Measurements from ENCODE around the gene SEMA6A.

Gene SEMA6A

DNA sequence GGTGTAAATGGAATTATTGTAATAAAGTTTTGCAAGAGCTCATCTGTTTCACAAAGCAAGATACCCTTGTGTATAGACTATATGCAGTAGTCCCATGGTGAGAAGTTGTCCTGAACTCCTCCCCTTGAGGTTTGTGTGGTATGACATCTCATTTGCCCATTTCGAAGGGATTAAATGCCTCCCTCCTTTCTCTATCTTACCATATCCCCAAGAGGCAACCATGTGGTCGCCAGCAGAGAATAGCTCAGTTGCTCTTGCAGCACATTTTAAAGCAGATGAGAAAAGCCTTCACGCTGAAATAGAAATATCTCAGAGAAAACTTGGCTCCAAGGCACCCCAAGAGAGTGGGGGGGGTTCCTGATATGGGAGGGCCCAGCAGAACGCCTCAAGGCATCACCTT lies 4.6 kb downstream of the SEMA6A start:
- H3K27me3 ChIP-seq (ENCODE audit: insufficient read depth, low read depth), result 0 out of 2 replicates have a peak, but pooled peaks cover 8% of the 10 kb centered on the region
- no peaks in the 10 kb centered on the region for H3K79me2 ChIP-seq (ENCODE audit: insufficient read depth, low read depth)
- H3K4me2 ChIP-seq, result no peak overlapping the region
- TF ChIP-seq, protein P1, sequence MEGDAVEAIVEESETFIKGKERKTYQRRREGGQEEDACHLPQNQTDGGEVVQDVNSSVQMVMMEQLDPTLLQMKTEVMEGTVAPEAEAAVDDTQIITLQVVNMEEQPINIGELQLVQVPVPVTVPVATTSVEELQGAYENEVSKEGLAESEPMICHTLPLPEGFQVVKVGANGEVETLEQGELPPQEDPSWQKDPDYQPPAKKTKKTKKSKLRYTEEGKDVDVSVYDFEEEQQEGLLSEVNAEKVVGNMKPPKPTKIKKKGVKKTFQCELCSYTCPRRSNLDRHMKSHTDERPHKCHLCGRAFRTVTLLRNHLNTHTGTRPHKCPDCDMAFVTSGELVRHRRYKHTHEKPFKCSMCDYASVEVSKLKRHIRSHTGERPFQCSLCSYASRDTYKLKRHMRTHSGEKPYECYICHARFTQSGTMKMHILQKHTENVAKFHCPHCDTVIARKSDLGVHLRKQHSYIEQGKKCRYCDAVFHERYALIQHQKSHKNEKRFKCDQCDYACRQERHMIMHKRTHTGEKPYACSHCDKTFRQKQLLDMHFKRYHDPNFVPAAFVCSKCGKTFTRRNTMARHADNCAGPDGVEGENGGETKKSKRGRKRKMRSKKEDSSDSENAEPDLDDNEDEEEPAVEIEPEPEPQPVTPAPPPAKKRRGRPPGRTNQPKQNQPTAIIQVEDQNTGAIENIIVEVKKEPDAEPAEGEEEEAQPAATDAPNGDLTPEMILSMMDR (conservative IDR thresholded peaks at IDR 0.05; ENCODE audit: low read depth, low read length), result no peak
- no peak overlapping the region for H2AFZ ChIP-seq (ENCODE audit: low read depth)
- H4K20me1 ChIP-seq (ENCODE audit: insufficient read depth), result no peaks in the 10 kb centered on the region
- H3K36me3 ChIP-seq (ENCODE audit: insufficient read depth), result no peaks in the 10 kb centered on the region
- no peaks in the 10 kb centered on the region for H3K4me1 ChIP-seq (ENCODE audit: low read depth, poor library complexity, severe bottlenecking)
- H3K9ac ChIP-seq, result no peak overlapping the region
- no peak overlapping the region for H3K27ac ChIP-seq
- no peak overlapping the region for H3K4me3 ChIP-seq (IDR thresholded peaks at IDR 0.05; ENCODE audit: insufficient read depth, low read depth, low read length)

DNA sequence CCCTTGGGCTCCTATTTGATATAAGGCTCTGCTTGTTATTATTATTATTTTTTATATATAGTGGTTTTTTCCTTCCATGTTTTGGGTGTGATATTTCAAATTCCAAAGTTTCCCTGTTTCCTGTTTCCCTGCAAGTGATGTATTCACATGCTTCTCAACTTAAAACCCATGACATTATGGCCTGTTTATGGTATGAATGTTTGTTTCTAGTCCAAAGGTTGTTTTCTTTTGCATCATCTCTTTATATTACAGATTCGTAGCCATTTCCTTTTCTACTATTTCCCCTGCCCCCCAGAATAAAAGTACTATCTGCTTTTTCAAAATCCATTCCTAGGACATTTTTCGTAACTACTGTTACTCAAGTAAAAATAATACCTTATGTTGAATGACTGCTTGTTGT lies 7.5 kb downstream of the SEMA6A start:
- H3K36me3 ChIP-seq (ENCODE audit: insufficient read depth), result no peaks in the 10 kb centered on the region
- H3K9ac ChIP-seq, result no peak overlapping the region
- H3K27ac ChIP-seq, result no peak overlapping the region
- H2AFZ ChIP-seq (ENCODE audit: low read depth), result no peak overlapping the region
- H3K4me3 ChIP-seq (IDR thresholded peaks at IDR 0.05; ENCODE audit: insufficient read depth, low read depth, low read length), result no peak overlapping the region
- no peak overlapping the region for H3K4me2 ChIP-seq
- no peaks in the 10 kb centered on the region for H3K27me3 ChIP-seq (ENCODE audit: insufficient read depth, low read depth)
- no peaks in the 10 kb centered on the region for H4K20me1 ChIP-seq (ENCODE audit: insufficient read depth)
- H3K79me2 ChIP-seq (ENCODE audit: insufficient read depth, low read depth), result no peaks in the 10 kb centered on the region
- H3K4me1 ChIP-seq (ENCODE audit: low read depth, poor library complexity, severe bottlenecking), result no peaks in the 10 kb centered on the region
- TF ChIP-seq, protein P1 (conservative IDR thresholded peaks at IDR 0.05; ENCODE audit: low read depth, low read length), result no peak

DNA sequence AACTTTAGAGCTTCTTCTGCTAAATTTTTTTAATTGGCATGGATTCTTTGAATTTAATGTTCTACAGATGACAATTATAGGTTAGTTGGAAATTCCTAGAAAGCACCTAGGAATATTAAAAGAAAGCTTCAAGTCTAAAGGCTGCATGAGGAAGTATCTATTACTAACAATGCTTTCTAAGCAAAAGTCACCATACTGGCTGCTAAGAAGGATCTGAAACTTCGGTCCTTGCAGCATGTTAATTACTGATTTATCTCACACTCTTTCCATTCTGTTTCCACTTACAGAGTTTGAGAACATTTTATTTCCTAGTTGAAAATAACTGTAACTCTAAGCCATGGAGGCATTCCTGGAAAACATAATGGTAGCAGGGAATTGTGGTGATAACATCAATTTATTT lies 8.4 kb downstream of the SEMA6A start:
- Histone ChIP-seq H3K27me3 (ENCODE audit: insufficient read depth, low read depth) (no peaks in the 10 kb centered on the region), H3K36me3 (ENCODE audit: insufficient read depth) (no peaks in the 10 kb centered on the region), H3K4me1 (ENCODE audit: low read depth, poor library complexity, severe bottlenecking) (no peaks in the 10 kb centered on the region), H3K4me2 (no peak overlapping the region), H4K20me1 (ENCODE audit: insufficient read depth) (no peaks in the 10 kb centered on the region), H2AFZ (ENCODE audit: low read depth) (no peak overlapping the region), H3K9ac (no peak overlapping the region), H3K79me2 (ENCODE audit: insufficient read depth, low read depth) (no peaks in the 10 kb centered on the region), H3K4me3 (IDR thresholded peaks at IDR 0.05; ENCODE audit: insufficient read depth, low read depth, low read length) (no peak overlapping the region), H3K27ac (no peak overlapping the region)
- TF ChIP-seq, protein P1 (conservative IDR thresholded peaks at IDR 0.05; ENCODE audit: low read depth, low read length), result no peak

DNA sequence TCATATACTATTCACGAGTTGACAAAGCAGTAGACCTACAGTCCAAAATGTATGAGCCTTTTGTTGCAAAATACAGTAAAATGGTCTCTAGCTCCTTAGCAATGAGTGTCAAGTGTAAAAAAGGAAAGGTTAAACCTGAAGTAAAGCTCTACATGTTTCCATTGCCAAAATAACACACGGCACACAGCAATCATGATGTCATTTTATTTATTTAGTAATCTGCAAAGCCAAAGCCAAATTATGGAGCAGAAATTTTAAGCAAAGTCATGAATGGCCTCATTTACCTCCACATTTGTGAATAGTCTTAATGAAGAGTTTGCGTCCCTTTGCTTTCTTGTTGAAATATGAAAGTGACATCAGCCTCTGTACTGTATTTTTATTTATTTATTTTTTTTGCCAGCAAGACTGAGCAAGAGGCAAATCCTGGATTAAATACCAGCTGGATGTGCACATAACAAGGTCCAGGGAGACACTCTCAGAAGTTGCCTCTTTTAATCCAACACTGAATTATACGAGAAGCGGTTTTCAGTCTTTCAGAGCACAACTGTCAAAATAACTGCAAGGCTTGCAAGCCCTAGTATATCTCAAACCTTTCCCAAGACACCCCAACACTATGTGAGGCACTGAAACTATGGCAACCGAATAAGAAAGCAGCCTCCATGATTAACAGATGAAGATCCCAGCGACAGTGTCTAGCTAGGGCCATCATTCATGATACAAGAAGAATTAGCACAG lies 9.7 kb downstream of the SEMA6A start:
- Histone ChIP-seq H4K20me1 (ENCODE audit: insufficient read depth) (no peaks in the 10 kb centered on the region), H2AFZ (ENCODE audit: low read depth) (no peak overlapping the region), H3K27me3 (ENCODE audit: insufficient read depth, low read depth) (no peaks in the 10 kb centered on the region), H3K4me3 (IDR thresholded peaks at IDR 0.05; ENCODE audit: insufficient read depth, low read depth, low read length) (no peak overlapping the region), H3K79me2 (ENCODE audit: insufficient read depth, low read depth) (no peaks in the 10 kb centered on the region), H3K36me3 (ENCODE audit: insufficient read depth) (no peaks in the 10 kb centered on the region), H3K4me1 (ENCODE audit: low read depth, poor library complexity, severe bottlenecking) (no peaks in the 10 kb centered on the region), H3K4me2 (no peak overlapping the region), H3K27ac (no peak overlapping the region), H3K9ac (no peak overlapping the region)
- TF ChIP-seq, protein P1 (conservative IDR thresholded peaks at IDR 0.05; ENCODE audit: low read depth, low read length), result no peak

Data from KMS-11 (cell line).